ENCODE measurements around the gene PLPP1.
A peak's percentile ranks its signal among the peaks of the same experiment; 100 is the strongest.
"Not testable (repeated sequence)": the region's sequence is repeated elsewhere in the genome, so short reads cannot be mapped to it uniquely, and the experiment has no call there.

Gene PLPP1

DNA sequence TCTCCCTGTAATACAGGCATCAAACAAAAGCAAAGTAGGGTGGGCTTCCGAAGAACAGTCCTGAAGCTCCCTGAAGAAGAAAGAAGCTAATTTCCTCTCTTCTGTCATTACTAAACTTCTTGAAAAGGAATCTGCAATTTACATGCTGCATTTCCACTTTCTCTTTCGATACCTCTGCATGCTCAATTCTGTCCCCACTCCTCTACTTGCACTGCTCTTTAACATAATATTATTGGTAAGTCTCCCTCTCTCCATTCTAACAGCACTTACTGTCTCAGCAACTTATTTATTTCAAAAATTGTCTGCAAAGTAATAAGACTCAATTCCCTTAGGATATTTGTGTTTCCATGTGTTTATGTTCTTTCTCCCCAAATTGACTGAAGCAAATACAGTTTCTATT is 3.9 kb upstream of the PLPP1 start:
- TF ChIP-seq FOXP2 (optimal IDR thresholded peaks at IDR 0.05; ENCODE audit: control extremely low read depth, extremely low read length, insufficient read depth) (no peak), POLR2AphosphoS5 (IDR thresholded peaks at IDR 0.05; ENCODE audit: borderline replicate concordance, low read depth, low read length) (no peak), EZH2 (IDR thresholded peaks at IDR 0.05) (no peak)
- Histone ChIP-seq H3K36me3 (ENCODE audit: insufficient read depth, low read length) (no peaks in the 10 kb centered on the region), H3K27ac (peak overlapping the region; percentile 51), H3K4me3 (peak overlapping the region; percentile 13; the same call in 1 of the 2 replicates), H3K9me3 (ENCODE audit: low read depth, low read length) (no peaks in the 10 kb centered on the region), H3K9ac (ENCODE audit: insufficient read length) (peak overlapping the region; percentile 46)
- DNase-seq (ENCODE audit: low read depth, low spot score) = no peak

DNA sequence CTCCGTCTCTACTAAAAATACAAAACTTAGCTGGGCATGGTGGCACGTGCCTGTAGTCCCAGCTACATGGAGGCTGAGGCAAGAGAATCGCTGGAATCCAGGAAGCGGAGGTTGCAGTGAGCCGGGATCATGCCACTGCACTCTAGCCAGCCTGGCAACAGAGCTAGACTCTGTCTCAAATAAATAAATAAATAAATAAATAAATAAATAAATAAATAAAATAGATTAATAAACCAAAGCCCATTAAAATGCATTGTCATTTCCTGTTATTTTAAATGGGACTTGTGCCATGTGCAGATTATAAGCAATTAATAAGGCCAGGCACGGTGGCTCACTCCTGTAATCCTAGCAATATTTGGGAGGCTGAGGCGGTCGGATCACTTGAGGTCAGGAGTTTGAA is 2.6 kb upstream of the PLPP1 start:
- H3K36me3 ChIP-seq (ENCODE audit: insufficient read depth, low read length); DNase-seq (ENCODE audit: low read depth, low spot score); H3K9me3 ChIP-seq (ENCODE audit: low read depth, low read length); H3K4me3 ChIP-seq; H3K27ac ChIP-seq; H3K9ac ChIP-seq (ENCODE audit: insufficient read length): not testable (repeated sequence)

DNA sequence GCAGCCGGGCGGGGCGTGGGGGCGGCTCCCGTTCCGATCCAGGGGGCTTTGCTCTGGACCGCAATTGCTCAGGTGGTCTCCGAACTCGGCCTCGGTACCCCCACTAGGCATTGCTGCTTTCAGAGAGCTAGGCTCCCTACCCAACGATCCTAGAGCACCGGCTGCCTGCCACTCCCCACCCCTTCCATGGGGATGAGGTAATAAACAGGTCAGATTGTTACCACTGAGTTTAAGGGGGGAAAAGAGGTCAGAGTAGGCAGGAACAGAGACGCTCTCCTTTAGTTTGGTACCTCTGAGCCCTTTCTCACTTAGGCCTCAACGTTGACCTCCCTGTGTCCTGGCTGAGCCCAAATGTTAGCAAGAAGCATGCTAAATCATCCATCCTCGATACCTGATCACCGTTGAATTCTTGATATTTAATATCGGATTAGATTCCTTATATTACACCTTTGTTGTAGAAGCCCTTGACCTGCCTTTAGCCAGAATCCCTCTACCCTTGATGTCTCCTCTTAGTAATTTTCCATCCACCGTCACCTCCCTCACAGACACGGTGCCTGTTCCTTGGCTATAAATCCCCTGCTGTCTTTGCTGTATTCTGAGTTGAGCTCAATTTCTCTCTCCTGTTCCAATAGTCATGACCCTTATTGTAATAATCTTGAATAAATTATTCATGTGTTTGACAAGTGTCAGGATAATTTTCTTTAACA is 588 bp upstream of the PLPP1 start:
- H3K9me3 ChIP-seq (ENCODE audit: low read depth, low read length) = no peaks in the 10 kb centered on the region
- H3K27ac ChIP-seq = no peak overlapping the region
- DNase-seq (ENCODE audit: low read depth, low spot score) = no peak
- no peaks in the 10 kb centered on the region for H3K36me3 ChIP-seq (ENCODE audit: insufficient read depth, low read length)
- TF ChIP-seq FOXP2 (optimal IDR thresholded peaks at IDR 0.05; ENCODE audit: control extremely low read depth, extremely low read length, insufficient read depth) (no peak), EZH2 (IDR thresholded peaks at IDR 0.05) (no peak), POLR2AphosphoS5 (IDR thresholded peaks at IDR 0.05; ENCODE audit: borderline replicate concordance, low read depth, low read length) (no peak)
- no peak overlapping the region for H3K9ac ChIP-seq (ENCODE audit: insufficient read length)
- H3K4me3 ChIP-seq = peak overlapping the region; percentile 98

DNA sequence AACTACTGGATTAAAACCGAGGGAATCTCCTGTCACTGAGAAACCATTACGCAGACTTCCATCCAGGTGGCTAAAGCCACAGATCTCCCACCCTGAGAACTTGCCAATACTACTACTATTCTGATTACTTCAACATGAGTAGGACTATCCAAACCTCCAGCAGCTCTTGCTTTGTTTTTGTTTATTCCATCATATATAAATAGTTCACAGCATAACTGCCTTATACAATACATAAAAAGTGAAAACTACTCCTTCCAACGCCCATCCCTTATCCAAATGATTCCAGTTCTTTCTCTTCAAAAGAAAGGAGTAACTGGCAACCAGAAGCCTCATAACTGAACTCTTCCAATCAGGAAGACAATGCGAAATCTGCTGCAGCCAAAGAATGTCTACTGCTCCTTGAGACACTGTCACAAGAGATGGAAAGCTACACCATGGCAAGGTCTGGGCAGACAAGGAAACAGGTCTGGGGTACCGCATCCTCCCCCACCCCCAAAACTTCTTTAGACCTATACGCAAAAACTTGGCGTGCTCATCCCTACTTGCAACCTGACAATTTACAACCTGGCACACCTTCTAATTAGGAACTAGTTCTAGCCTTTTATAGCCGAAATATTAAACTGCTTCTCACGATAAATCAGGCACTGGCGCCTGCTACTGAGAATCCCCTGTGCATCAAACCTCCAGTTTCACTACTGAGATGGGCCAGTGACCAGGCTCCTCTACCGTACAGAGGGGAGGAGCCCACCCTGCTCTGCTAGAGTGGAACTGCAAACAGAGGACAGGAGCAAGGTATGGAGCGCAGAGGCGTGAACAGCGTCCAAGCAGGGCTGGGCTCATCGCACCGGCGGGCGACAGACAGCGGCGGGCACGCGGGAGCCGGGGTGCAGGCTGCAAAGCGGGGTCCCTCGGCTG is 986 bp downstream of the PLPP1 start:
- Histone ChIP-seq H3K9me3 (ENCODE audit: low read depth, low read length) (no peaks in the 10 kb centered on the region), H3K36me3 (ENCODE audit: insufficient read depth, low read length) (no peaks in the 10 kb centered on the region), H3K9ac (ENCODE audit: insufficient read length) (peak overlapping the region; percentile 72), H3K4me3 (peak overlapping the region; percentile 98), H3K27ac (no peak overlapping the region)
- no peak for TF ChIP-seq EZH2 (IDR thresholded peaks at IDR 0.05)
- no peak for DNase-seq (ENCODE audit: low read depth, low spot score)

DNA sequence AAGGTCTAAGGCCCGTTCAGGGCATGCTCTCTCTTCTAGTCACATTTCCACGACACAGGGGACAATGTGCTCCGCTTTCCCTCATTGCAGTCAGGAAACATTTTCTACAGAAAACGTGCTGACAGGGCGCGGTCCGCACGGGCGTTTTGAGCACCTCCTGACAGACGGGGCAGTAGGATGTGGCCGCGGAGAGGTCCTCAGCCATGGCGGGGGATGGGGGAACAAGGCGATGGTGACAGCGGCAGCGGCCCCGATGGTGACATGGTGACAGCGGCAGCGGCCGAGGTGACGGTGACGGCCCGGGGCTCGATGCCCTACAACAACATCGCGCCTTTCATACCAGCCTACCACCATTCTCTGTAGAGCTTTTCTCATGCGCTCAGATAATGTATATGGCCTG is 4.1 kb downstream of the PLPP1 start:
- H3K9me3 ChIP-seq (ENCODE audit: low read depth, low read length) = no peaks in the 10 kb centered on the region
- no peak for DNase-seq (ENCODE audit: low read depth, low spot score)
- H3K9ac ChIP-seq (ENCODE audit: insufficient read length) = no peak overlapping the region
- H3K27ac ChIP-seq = no peak overlapping the region
- no peak overlapping the region for H3K4me3 ChIP-seq
- TF ChIP-seq EZH2 (IDR thresholded peaks at IDR 0.05) = no peak
- TF ChIP-seq FOXP2 (optimal IDR thresholded peaks at IDR 0.05; ENCODE audit: control extremely low read depth, extremely low read length, insufficient read depth) = no peak
- no peak for TF ChIP-seq POLR2AphosphoS5 (IDR thresholded peaks at IDR 0.05; ENCODE audit: borderline replicate concordance, low read depth, low read length)
- no peaks in the 10 kb centered on the region for H3K36me3 ChIP-seq (ENCODE audit: insufficient read depth, low read length)

DNA sequence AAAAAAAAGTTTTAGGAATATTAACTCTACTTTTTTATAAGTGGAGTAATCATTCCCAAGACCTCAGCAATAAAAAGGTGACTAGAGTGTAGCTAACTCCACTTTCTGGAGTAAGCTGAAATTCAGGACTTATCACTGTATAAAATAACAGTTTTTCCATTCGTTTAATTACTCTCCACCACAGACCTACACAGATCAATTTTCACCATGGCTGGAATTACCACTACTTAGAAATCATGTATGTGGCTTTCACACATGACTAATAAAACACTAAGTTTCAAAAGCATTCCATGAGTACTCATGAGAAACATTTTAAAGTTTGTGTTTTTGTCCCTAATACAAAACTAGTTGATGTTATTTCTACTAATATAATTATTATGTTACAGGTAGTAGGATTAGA is 9.9 kb downstream of the PLPP1 start:
- H3K27ac ChIP-seq = no peak overlapping the region
- DNase-seq (ENCODE audit: low read depth, low spot score) = no peak
- no peak for TF ChIP-seq POLR2AphosphoS5 (IDR thresholded peaks at IDR 0.05; ENCODE audit: borderline replicate concordance, low read depth, low read length)
- TF ChIP-seq EZH2 (IDR thresholded peaks at IDR 0.05) = no peak
- TF ChIP-seq FOXP2 (optimal IDR thresholded peaks at IDR 0.05; ENCODE audit: control extremely low read depth, extremely low read length, insufficient read depth) = no peak
- no peak overlapping the region for H3K4me3 ChIP-seq
- no peak overlapping the region for H3K9ac ChIP-seq (ENCODE audit: insufficient read length)
- no peaks in the 10 kb centered on the region for H3K36me3 ChIP-seq (ENCODE audit: insufficient read depth, low read length)
- no peaks in the 10 kb centered on the region for H3K9me3 ChIP-seq (ENCODE audit: low read depth, low read length)

DNA sequence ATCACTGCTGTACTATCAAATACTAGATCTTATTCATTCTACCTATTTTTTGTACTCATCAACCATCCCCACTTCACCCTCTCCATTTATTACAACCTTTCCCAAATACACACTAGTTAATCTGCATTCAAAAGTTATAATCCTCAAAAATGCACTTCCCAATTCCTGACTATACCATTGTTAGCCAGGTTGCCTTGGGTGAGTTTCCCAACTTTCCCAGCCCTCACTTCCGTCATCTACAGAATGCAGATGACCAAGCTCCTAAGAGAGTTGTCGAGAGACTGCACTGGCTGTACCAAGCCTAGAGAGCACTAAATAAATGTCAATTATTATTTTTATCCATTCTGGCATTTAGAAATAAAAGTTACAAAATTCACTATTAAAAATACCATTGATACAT is 11.5 kb downstream of the PLPP1 start:
- Histone ChIP-seq H3K9me3 (ENCODE audit: low read depth, low read length) (no peaks in the 10 kb centered on the region), H3K27ac (no peak overlapping the region), H3K4me3 (no peak overlapping the region), H3K9ac (ENCODE audit: insufficient read length) (no peak overlapping the region), H3K36me3 (ENCODE audit: insufficient read depth, low read length) (no peaks in the 10 kb centered on the region)
- no peak for DNase-seq (ENCODE audit: low read depth, low spot score)
- no peak for TF ChIP-seq FOXP2 (optimal IDR thresholded peaks at IDR 0.05; ENCODE audit: control extremely low read depth, extremely low read length, insufficient read depth)
- no peak for TF ChIP-seq EZH2 (IDR thresholded peaks at IDR 0.05)
- no peak for TF ChIP-seq POLR2AphosphoS5 (IDR thresholded peaks at IDR 0.05; ENCODE audit: borderline replicate concordance, low read depth, low read length)

DNA sequence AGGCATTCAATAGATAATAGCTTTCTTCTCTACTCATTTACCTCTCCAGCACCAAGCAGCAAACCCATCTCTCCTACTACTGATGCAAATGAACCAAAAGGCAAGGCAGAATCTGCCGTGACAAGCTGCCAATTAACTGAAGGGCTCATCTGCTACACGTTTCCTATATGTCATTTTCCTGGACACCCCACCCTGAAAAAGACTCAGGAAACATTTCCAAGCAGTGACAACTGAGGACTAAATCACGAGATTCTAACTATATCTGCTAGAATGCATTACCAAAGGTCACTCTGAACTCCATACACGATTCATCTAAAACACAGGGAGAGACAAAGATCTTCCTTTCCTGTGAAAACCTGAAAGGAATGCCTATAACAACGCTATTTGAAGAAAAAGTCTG is 12.9 kb downstream of the PLPP1 start:
- no peaks in the 10 kb centered on the region for H3K36me3 ChIP-seq (ENCODE audit: insufficient read depth, low read length)

More for the DNA sequence above, 12.9 kb downstream of the PLPP1 start:
- DNase-seq (ENCODE audit: low read depth, low spot score) = no peak
- TF ChIP-seq FOXP2 (optimal IDR thresholded peaks at IDR 0.05; ENCODE audit: control extremely low read depth, extremely low read length, insufficient read depth) (no peak), EZH2 (IDR thresholded peaks at IDR 0.05) (no peak), POLR2AphosphoS5 (IDR thresholded peaks at IDR 0.05; ENCODE audit: borderline replicate concordance, low read depth, low read length) (no peak)
- no peak overlapping the region for H3K9ac ChIP-seq (ENCODE audit: insufficient read length)
- H3K4me3 ChIP-seq = no peak overlapping the region
- H3K9me3 ChIP-seq (ENCODE audit: low read depth, low read length) = no peaks in the 10 kb centered on the region
- H3K27ac ChIP-seq = no peak overlapping the region

Data from SK-N-MC (cell line).